Neural cell (in vitro differentiated cells): ENCODE data around the gene CDK5R1. TPM values are rescaled to one million over a fixed set of nuclear protein-coding genes. Genes with fewer than 3 reads are reported as not detected.
A peak's percentile ranks its signal among the peaks of the same experiment; 100 is the strongest.

Experiments used
- H2AFZ ChIP-seq: fragments of 200-600, 300-800 bp; sonication (generic), shearing (Covaris generic); 2 replicates; pipeline ENCODE4 v1.6.0; 2014; ENCODE audit warnings: low read depth, mild to moderate bottlenecking, antibody characterized with exemption, low read length, moderate library complexity
- H3F3A ChIP-seq: fragments of 200-600 bp; shearing (Covaris generic); 2 replicates; pipeline ENCODE4 v1.6.1; 2016; ENCODE audit warnings: mild to moderate bottlenecking, moderate library complexity, mixed read lengths, antibody characterized with exemption, low read length; ENCODE audit not compliant: insufficient read depth, poor library complexity, severe bottlenecking
- H3K27ac ChIP-seq: fragments of 200-600, 300-800 bp; sonication (generic), shearing (Covaris generic); 2 replicates; pipeline ENCODE4 v1.5.1; 2014; ENCODE audit warnings: mild to moderate bottlenecking, low read length, moderate library complexity
- H3K27me3 ChIP-seq: fragments of 300-800, 200-600 bp; sonication (generic), shearing (Covaris generic); 2 replicates; pipeline ENCODE4 v1.6.0; 2014; ENCODE audit warnings: mild to moderate bottlenecking, low read depth, low read length, moderate library complexity; ENCODE audit not compliant: insufficient read depth
- H3K36me3 ChIP-seq: fragments of 300-800, 200-600 bp; sonication (generic), shearing (Covaris generic); 2 replicates; pipeline ENCODE4 v1.5.1; 2014; ENCODE audit warnings: mild to moderate bottlenecking, antibody characterized with exemption, low read length, moderate library complexity; ENCODE audit not compliant: insufficient read depth
- H3K4me2 ChIP-seq: fragments of 300-800, 200-600 bp; sonication (generic), shearing (Covaris generic); 2 replicates; pipeline ENCODE4 v1.6.0; 2014; ENCODE audit warnings: mild to moderate bottlenecking, low read length
- H3K4me3 ChIP-seq: fragments of 300-800, 200-600 bp; sonication (generic), shearing (Covaris generic); 2 replicates; pipeline ENCODE4 v1.5.1; 2014; ENCODE audit warnings: mild to moderate bottlenecking, low read length, moderate library complexity
- H3K79me2 ChIP-seq: fragments of 200-600 bp; shearing (Covaris generic); replicated peaks from 2 replicates; pipeline ENCODE4 v1.6.0; 2014; ENCODE audit warnings: mild to moderate bottlenecking, low read length, moderate library complexity; ENCODE audit not compliant: insufficient read depth
- H3K9ac ChIP-seq: fragments of 300-800, 200-600 bp; sonication (generic), shearing (Covaris generic); 2 replicates; pipeline ENCODE4 v1.6.1; 2016; ENCODE audit warnings: mild to moderate bottlenecking, low read length, mixed read lengths
- H3K9me2 ChIP-seq: fragments of 200-600 bp; shearing (Covaris generic); 2 replicates; pipeline ENCODE4 v1.6.1; 2016; ENCODE audit warnings: mild to moderate bottlenecking, low read length, mixed read lengths; ENCODE audit not compliant: insufficient read depth
- H3K9me3 ChIP-seq: fragments of 200-600, 300-800 bp; sonication (generic), shearing (Covaris generic); 2 replicates; pipeline ENCODE4 v1.6.1; 2016; ENCODE audit warnings: mild to moderate bottlenecking, mixed run types, low read length, moderate library complexity, mixed read lengths
- H4K20me1 ChIP-seq: fragments of 200-600 bp; shearing (Covaris generic); 2 replicates; pipeline ENCODE4 v1.6.1; 2016; ENCODE audit warnings: mild to moderate bottlenecking, mixed run types; ENCODE audit not compliant: insufficient read depth
- CTCF ChIP-seq: fragments of 450-650 bp; IDR thresholded peaks from 2 replicates; pipeline ENCODE4 v1.5.1; 2014; ENCODE audit warnings: antibody characterized with exemption, mild to moderate bottlenecking, moderate library complexity; ENCODE audit not compliant: poor library complexity, severe bottlenecking
- EP300 ChIP-seq: fragments of 450-650 bp; conservative IDR thresholded peaks from 2 replicates; pipeline ENCODE4 v1.6.1; 2014; ENCODE audit warnings: antibody characterized with exemption, mild to moderate bottlenecking, moderate library complexity; ENCODE audit not compliant: poor library complexity, severe bottlenecking
- EZH2 ChIP-seq: fragments of 200-600, 300-800 bp; shearing (Covaris generic), sonication (generic); IDR thresholded peaks from 2 replicates; pipeline ENCODE4 v1.6.1; 2014; ENCODE audit warnings: antibody characterized with exemption, low read length, borderline replicate concordance, mild to moderate bottlenecking; ENCODE audit not compliant: insufficient read depth, poor library complexity, severe bottlenecking
- MXI1 ChIP-seq: fragments of 450-650 bp; conservative IDR thresholded peaks from 2 replicates; pipeline ENCODE4 v1.6.1; 2014; ENCODE audit warnings: antibody characterized with exemption, mild to moderate bottlenecking; ENCODE audit not compliant: poor library complexity, severe bottlenecking
- POLR2AphosphoS5 ChIP-seq: IDR thresholded peaks from 2 replicates; pipeline ENCODE4 v1.6.1; 2012
- RAD21 ChIP-seq: fragments of 450-650 bp; conservative IDR thresholded peaks from 2 replicates; pipeline ENCODE4 v1.6.1; 2014; ENCODE audit warnings: antibody characterized with exemption, mild to moderate bottlenecking, moderate library complexity
- REST ChIP-seq: IDR thresholded peaks from 2 replicates; pipeline ENCODE4 v1.6.1; 2012; ENCODE audit warnings: borderline replicate concordance
- SMC3 ChIP-seq: fragments of 450-650 bp; conservative IDR thresholded peaks from 2 replicates; pipeline ENCODE4 v1.6.1; 2014; ENCODE audit warnings: antibody characterized with exemption, mild to moderate bottlenecking, moderate library complexity; ENCODE audit not compliant: poor library complexity
- TAF1 ChIP-seq: IDR thresholded peaks from 2 replicates; pipeline ENCODE4 v1.6.1; 2012; ENCODE audit warnings: low read depth
- polyA plus RNA-seq: library from polyadenylated mRNA; depleted of rRNA; stranded (reverse); fragments of >200 nt; gene quantifications from 2 replicates; pipeline ENCODE4 v1.2.3, GENCODE V29; 2014

Gene CDK5R1
- polyA plus RNA-seq, 1 donor from 2014 or later: 199 TPM

- no peaks in the 10 kb centered on the region for H3K27me3 ChIP-seq
- H3K4me2 ChIP-seq: peak within 1 kb of the TSS; percentile 81
- TF ChIP-seq EP300: peak; percentile 42
- peak; percentile 73 for TF ChIP-seq REST
- peak; percentile 73 for TF ChIP-seq MXI1
- peak; percentile 58 for TF ChIP-seq RAD21
- TF ChIP-seq CTCF: peak; percentile 97
- peak; percentile 74 for TF ChIP-seq TAF1
- peak; percentile 87 for TF ChIP-seq POLR2AphosphoS5
- no peak for TF ChIP-seq EZH2
- no peak for TF ChIP-seq SMC3
- peak within 1 kb of the TSS; percentile 76 for H3K27ac ChIP-seq
- peak within 1 kb of the TSS; percentile 98 for H3K4me3 ChIP-seq
- H4K20me1 ChIP-seq: no peaks in the 10 kb centered on the region
- peaks cover 6% of the 10 kb centered on the region for H3K36me3 ChIP-seq
- H3K9me2 ChIP-seq: no peaks in the 10 kb centered on the region
- H3F3A ChIP-seq: no peaks in the 10 kb centered on the region
- H2AFZ ChIP-seq: peak within 1 kb of the TSS; percentile 56
- peaks cover 49% of the 10 kb centered on the region for H3K79me2 ChIP-seq
- peak within 1 kb of the TSS; percentile 88 for H3K9ac ChIP-seq
- H3K9me3 ChIP-seq: no peaks in the 10 kb centered on the region
These were observed 42.3 kb upstream of the CDK5R1 start, which contains the start of gene PSMD11 for GRCh38 chr17:32444301-32445073. Gene PSMD11, plus strand, starts transcription at chr17:32444510. Its CDS starts 14 bp downstream, at chr17:32444524.

- peak overlapping the region; percentile 56 for H2AFZ ChIP-seq
- H4K20me1 ChIP-seq: no peaks in the 10 kb centered on the region
- H3K79me2 ChIP-seq: peaks cover 54% of the 10 kb centered on the region
- TF ChIP-seq MXI1 (no peak), EZH2 (no peak), POLR2AphosphoS5 (no peak), EP300 (no peak), TAF1 (no peak)
- H3K27me3 ChIP-seq: no peaks in the 10 kb centered on the region
- no peaks in the 10 kb centered on the region for H3K9me3 ChIP-seq
- H3K9ac ChIP-seq: peak overlapping the region; percentile 88
- H3K4me2 ChIP-seq: peak overlapping the region; percentile 81
- peak overlapping the region; percentile 76 for H3K27ac ChIP-seq
- peak overlapping the region; percentile 98 for H3K4me3 ChIP-seq
- no peaks in the 10 kb centered on the region for H3K9me2 ChIP-seq
- H3F3A ChIP-seq: no peaks in the 10 kb centered on the region
- peaks cover 10% of the 10 kb centered on the region for H3K36me3 ChIP-seq
These were observed 41.7 kb upstream of the CDK5R1 start for GRCh38 chr17:32445074-32445415.
